GM21576 (cell line): ENCODE results near the gene CSPG4.
A peak's percentile ranks its signal among the peaks of the same experiment; 100 is the strongest.
"Not testable (repeated sequence)": the region's sequence is repeated elsewhere in the genome, so short reads cannot be mapped to it uniquely, and the experiment has no call there.

Experiments used
- ATAC-seq: cut with Tn5 transposase; IDR thresholded peaks from one replicate; pipeline ENCODE4 v1.9.1; 2021; ENCODE audit warnings: mild to moderate bottlenecking, moderate library complexity; ENCODE audit not compliant: unreplicated experiment

The CSPG4 gene

GRCh38 chr15:75712668-75713337, at the start of gene CSPG4:
Gene CSPG4 (minus strand): TSS chr15:75712848. CDS start chr15:75712755, 93 bp downstream.
- no peak for ATAC-seq

DNA sequence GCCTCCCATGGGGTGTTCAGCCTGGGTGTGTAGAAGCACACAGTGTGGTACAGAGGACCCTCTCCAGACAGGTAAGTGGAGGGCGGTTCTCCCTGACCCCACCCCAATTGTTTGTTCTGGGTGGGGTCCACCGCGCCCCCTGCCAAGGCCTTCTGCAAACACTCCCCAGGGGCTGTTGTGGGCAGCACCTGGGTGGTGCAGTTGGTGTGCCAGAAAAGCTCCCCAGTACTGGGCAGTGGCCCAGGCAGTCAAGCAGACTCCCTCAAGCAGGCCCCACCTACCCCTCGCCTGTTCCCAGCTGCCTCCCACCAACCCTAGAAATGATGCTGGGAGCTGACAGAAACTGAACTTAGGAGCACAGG, 49.7 kb upstream of the CSPG4 start:
- ATAC-seq = not testable (repeated sequence)

DNA sequence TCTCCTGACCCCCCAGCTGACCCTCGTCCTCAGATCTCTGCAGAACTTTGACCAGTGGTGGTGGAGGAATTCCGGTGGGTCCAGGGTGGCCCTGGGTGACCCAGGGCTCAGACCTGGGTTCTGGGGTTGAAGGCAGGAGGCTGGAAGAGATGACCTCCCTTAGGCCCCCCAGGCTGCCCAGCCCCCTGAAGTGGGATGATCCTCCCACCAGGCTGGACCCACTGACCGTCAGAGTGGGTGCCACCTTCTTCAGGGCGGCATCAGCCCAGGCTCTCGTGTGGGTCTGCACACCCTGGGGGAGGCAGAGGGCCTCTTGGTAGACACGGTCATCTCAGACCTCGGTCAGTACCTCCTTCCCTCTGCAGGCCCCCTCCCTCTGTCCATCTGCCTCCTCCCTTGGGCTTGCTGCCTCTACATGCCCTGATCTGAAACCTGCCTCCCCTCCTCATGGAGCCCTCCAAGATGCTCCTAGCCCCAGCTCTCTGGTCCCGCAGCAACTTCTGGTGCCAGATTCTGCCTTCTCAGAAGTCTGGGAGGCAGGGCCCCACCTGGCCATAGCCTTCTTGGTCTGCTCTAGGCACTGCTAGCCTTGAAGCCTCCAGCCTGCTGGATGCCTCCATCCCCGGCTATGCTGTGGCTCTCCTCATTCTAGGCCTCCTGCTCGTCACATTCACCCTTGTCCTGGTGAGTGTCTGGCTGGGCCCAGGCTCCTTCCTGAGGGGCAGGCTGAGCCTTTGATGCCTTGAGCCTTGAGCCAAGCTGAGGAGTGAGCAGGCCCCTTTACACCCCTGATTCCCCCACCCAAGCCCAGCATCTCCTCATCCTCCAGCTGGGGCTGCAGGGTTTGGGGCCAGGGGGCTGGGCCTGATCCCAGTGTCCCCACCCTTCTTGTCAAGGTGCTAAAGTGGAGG, 49.1 kb upstream of the CSPG4 start:
- ATAC-seq = no peak

- ATAC-seq = no peak
Measured at GRCh38 chr15:75760704-75761435, 48.2 kb upstream of the CSPG4 start.

DNA sequence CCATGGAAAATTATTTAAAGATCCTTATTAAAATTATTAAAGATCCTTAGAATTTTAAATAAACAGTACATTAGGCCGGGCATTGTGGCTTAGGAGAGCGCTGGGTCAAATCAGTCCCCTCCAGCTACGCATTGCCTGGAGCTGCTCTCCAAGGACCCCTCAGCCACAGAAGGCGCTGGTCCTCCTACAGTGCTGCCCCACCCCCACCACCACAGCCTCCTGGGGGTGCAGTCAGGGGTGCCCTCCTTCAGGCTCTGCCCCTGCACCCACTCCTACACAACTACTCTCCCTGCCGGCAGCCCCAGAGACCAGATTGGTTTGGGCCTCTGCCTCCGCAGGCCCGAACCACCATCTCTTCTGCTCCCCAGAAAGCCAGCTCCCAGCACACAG, 47.5 kb upstream of the CSPG4 start:
- not testable (repeated sequence) for ATAC-seq

DNA sequence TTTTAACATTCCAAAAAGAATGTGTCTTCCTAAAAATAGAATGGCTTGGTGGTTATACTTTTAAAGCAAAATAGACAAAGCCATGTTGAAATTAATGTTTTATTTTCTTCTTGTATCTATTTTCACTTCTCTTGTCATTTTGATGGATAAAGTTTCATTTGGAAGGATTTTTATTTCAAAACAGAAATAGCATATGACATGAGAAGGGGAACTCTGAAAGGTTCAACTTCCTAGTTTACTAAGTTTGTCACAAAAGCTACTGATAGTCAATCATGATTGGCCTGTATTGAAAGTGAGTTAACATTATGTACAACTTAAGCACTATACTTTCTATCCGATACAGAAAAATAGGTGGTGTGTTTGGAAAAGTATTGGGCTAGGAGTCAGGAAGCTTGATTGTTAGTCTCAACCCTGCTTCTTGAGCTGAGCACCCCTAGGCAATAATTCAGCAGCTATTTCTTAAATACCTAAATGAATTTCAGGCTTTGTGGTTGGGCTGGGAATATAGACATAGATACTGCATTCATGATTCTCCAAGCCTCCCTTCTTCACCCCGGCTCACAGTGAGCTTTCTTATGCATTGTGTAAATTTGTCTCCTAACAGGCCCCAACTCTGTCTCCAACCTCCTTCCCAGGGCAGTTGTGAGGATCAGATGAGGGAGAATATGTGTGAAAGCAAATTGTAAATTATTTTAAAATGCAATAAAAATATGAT, 46.9 kb upstream of the CSPG4 start:
- no peak for ATAC-seq

DNA sequence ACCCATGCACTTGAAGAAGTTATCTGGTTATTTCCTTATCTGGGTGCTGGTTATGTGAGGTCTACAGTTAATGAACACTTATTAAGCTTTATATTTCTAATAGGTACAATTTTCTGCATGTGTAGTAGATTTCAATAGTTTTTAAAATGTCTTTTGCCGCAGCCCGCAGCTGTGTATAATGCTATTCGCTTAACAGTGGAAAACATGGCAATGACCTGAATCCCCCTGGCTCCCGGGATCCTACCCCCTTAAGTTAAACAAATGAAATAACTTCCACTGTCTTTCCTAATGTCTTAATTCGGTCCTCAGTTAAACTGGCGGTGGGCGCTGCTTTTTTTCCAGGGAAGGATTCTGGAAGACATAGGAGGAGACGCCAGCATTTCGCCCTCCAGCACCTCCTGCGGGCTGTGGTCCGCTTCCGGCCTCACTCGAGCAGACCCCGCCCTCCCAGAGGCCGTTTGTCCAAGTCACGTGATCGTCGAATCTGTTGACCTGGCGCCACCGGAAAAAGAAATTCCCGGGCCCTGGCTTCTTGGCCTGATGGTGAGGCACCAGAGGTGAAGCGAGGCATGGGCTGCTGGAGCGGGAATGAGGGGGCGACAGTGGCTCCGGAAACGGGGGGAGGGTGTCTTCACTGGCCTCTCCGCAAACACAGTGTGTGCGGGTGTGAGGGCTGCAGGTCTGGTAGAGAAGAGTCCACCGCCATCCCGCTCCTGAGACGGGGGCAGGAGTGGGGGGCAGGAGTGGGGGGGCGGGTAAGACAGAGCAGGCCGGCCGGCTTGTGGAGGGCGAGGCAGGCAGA, 45.6 kb upstream of the CSPG4 start:
- peak; percentile 82 for ATAC-seq

DNA sequence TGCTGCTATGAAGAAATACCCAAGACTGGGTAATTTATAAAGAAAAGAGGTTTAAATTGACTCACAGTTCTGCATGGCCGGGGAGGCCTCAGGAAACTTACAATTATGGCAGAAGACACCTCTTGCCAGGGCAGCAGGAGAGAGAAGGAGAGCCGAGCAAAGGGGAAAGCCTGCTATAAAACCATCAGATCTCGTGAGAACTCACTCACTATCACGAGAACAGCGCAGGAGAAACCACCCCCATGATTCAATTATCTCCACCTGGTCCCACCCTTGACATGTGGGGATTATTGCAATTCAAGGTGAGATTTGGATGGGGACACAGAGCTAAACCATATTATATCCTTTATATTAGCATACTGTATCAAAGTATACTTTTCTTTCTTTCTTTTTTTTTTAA, 42.2 kb upstream of the CSPG4 start:
- not testable (repeated sequence) for ATAC-seq

DNA sequence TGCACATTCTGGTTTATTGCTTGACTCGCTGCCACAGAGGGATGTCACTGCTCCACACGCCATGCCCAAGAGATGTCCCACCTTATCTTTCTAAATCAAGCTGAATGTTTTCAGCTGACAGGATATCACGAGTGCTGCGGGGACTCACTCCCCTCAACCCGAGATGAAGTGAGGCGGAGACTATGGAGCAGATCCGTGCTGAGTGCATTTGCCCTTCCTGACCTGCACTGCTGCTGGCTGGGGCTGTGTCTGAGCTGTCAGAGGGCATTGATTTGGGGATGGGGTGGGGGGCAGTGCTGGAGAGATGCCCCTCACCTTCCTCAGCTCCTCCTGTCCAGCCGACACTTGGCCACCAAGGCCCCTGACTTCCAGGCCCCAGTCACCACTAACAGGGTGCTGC, 40.5 kb upstream of the CSPG4 start:
- ATAC-seq = no peak

DNA sequence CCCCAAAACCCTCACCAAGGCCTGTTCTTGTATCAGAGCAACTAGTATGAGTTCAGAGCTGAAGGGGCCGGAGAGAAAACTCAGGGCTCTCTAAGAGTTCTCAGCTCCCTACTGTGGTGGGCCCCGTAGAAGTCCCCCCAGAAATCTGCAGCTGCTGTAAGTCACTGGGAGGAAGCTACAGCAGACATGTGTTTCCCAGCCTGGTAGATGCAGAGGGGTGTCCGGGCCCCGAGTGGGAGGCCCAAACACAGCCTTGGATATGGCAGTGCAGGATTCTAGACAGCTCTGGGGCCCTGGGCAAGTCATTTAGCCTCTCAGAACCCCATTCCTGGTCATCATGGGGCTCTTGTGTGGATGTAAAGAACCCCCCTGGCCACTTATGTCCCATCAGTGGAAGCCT, 39.2 kb upstream of the CSPG4 start:
- ATAC-seq = no peak

- ATAC-seq = no peak
Measured at GRCh38 chr15:75751116-75751875, 38.6 kb upstream of the CSPG4 start.

DNA sequence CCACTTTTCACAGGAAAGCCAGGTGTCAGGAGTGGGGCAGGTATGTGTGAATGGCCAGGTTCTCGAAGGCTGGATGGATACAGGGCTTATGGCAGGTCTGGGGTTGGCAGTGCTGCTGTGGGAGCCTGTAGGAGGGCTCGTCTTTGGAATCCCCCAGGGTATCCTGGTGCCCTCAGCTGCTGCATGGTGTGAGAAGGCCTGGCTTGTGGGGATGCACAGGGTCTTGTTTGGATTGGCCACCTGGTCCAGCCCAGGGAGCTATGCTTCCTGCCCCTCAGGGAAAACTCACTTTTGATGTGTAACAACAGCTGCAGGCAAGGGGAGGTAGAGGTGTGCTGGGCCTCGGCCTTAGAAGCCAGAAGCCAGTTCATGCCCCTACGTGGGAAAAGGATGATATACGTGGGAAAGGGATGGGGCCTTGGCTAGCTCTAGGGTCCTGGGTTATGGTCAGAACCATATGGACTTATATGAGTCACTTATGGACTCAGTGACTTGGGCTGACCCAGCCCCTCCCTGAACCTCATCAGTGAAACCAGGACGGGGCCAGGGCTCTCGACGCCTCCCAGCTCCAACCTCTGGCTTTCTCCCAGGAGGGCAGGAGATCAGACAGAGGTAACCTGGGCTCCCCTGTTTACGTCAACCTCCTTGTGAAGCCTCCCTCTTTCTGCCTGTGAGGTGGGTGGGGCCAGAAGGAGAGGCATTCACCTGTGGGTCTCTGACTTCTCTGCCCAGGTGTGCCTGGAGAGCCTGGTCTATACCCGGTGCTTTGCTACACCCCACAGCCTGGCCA, 37.8 kb upstream of the CSPG4 start:
- ATAC-seq = no peak

DNA sequence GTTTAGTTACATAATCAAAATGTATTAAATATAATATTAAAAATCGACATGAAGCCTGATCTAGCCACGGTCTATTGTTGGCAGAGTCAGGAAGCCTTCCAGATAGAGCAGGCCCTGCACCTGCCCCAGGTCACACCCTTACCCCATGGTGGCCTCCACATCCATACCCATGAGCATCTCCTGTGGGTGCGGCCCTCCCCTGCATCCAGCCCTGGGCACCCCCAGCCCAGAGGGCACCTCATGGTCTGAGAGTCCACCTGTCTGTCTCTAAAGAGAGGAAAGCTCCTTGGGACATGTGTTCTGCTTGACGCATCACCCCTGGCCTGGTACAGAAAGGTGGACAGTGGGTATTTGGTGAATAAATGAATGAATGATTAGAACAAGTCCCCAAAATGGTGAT, 37.2 kb upstream of the CSPG4 start:
- no peak for ATAC-seq

DNA sequence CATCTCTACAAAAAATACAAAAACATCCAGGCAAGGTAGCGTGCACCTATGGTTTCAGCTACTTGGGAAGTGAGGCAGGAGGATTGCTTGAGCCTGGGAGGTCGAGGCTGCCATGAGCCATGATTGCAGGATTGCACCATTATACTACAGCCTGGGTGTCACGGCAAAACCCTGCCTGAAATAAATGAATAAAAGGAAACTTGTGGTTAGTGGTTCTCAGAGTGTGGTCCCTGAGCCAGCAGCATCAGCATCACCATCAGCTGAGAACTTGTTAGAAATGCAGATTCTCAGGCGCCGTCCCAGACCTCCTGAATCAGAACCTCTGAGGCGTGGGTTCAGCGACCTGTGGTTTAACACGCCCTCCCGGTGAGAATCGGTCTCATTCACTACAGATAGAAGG, 36.2 kb upstream of the CSPG4 start:
- not testable (repeated sequence) for ATAC-seq

DNA sequence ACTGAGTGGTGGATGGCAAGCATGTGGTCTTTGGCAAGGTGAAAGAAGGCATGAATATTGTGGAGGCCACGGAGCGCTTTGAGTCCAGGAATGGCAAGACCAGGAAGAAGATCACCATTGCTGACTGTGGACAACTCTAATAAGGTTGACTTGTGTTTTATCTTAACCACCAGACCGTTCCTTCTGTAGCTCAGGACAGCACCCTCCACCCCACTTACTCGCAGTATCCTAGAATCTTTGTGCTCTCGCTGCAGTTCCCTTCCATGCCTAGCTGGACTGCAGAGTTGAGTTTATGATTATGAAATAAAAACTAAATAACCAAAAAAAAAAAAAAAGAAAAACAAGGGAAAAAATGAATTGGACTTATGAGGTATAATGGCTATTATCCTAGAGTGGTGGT, 34.5 kb upstream of the CSPG4 start:
- not testable (repeated sequence) for ATAC-seq

- no peak for ATAC-seq
Measured at GRCh38 chr15:75745305-75745704, 32.7 kb upstream of the CSPG4 start.

- ATAC-seq = not testable (repeated sequence)
Measured at GRCh38 chr15:75742346-75742745, 29.7 kb upstream of the CSPG4 start.

DNA sequence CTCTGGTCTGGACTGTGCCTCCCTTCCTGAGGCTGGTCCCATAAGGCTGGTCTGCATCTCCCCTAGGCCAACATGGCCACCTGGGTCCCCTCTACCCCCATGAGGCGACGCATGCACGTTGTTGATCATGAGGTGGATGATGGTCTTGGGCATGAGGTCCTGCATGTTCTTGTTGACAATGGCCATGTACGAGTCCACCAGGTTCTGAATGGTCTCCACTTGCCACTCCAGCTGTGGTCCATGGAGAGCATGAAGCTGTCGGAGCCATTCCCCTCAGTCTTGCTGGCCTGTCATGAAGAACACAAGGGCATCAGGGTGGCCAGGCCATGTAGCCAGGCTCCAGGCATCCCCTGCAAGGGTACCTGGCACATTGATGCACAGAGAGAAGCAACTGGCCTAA, 27.1 kb upstream of the CSPG4 start:
- no peak for ATAC-seq
